Measurements from ENCODE around the gene BORCS8.
"Not testable (repeated sequence)": the region's sequence is repeated elsewhere in the genome, so short reads cannot be mapped to it uniquely, and the experiment has no call there.

Gene BORCS8

DNA sequence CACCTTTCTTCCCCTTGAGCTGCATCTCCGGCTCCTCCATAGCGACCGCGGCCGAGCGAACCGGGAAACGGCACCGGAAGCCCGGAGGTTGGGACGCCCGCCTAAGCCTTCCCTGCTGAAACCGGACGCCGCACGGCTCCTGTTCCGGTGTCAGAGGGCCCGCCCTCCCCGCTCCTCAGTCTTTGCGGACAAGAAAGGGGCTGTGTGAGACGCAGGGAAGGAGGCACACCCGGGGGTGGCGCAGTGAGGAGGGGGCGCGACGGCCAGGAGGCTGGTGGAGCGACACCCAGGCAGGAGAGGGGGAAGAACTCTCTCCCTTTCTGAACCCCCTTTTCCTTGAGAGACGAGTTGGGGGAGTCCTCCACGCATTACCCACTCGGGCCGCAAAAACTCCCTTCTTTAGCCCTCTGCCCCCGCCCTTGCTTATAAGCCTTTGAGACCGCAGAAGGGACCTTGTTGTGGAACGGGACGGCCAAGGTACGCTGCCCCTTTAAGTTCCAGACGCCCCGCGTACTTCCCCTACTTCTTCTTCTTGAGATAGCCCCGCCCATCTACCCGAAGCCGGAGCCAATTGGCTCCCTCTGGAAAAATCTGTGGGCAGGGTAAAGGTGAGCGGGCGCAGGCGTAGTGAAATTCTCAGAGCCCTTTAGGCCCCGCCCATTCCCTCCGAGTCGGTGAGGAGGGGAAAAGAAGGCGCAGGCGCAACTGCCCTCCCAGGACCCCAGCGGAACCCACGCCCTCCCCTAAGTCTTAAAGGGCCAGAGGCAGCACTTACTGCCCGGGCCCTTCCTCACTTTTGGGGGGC is at the start of gene BORCS8, which contains the start of gene RFXANK:
BORCS8 (minus strand) TSS at position 75 of the 805 bp plus-strand sequence; CDS start at position 40, 35 bp downstream.
RFXANK (plus strand) TSS at position 181 of the 805 bp plus-strand sequence. CDS start 1,689 bp downstream, outside the sequence.
- DNase-seq (ENCODE audit: insufficient read length, low spot score), result peak; percentile 99
- FAIRE-seq, result peak; percentile 87

- FAIRE-seq, result no peak
- no peak for DNase-seq (ENCODE audit: insufficient read length, low spot score)
Measured at GRCh38 chr19:19240476-19240875, 48.5 kb upstream of the BORCS8 start.

DNA sequence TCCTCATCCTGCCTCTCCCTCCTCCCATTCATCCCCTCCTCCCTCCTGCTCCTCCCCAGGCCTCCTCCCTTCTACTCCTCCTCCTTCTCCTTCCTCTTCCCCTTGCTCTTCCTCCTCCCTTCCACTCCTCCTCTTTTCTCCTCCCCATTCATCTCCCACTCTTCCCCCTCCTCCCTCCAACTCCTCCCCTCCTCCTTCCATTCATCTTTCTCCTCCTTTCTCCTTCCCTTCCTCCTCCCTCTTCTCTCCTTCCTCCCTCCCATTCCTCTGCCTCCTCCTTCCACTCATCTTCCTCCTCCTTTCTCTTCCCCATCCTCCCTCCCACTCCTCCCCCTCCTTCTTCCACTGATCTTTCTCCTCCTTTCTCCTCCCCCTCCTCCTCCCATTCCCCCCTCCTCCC is 47.7 kb upstream of the BORCS8 start:
- FAIRE-seq (no peak), DNase-seq (ENCODE audit: insufficient read length, low spot score) (no peak)

DNA sequence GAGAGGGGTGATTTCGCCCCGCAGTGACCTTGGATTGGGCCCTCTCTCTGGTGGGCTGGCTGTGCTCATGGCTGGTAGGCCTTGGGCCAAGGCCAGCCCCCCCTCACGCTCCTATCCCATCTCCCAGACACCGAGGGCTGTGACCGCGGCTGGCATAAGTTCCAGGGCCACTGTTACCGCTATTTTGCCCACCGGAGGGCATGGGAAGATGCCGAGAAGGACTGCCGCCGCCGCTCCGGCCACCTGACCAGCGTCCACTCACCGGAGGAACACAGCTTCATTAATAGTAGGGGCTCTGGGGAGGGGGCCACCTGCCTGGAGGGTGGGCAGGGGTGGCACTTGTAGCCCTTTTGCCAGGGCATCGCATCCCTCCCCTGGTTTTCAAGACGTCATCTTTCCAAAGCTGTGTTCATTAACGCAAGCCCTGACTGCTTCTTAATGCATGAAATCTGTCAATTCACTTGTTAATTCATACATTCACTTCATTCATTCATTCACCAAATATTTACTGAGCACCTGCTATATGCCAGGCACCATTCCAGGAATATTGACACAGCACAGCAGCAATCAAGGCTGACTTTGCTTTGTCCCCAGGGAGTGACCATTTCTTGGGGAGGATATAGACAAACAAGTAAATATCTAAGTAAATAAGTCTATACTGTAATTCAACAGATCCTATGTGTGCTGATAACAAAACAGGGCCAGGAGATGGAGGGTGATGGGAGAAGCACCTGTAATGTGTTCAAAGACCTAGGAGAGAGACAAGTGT is 46.4 kb upstream of the BORCS8 start:
- no peak for DNase-seq (ENCODE audit: insufficient read length, low spot score)
- no peak for FAIRE-seq

DNA sequence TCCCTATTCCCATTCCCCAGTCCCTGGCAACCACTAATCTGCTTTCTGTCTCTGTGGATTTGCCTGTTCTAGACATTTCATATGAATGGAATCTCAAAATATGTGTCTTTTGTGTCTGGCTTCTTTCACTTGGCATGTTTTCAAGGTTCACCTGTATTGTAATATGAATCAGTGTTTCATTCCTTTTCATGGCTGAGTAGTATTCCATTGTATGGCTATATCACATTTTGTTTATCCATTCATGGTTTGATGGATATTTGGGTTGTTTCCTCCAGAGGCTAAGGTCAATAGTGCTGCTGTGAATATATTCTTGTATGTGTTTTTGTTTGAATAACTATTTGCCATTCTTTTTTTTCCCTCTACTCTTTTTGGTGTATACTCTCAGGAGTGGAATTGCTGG is 44.2 kb upstream of the BORCS8 start:
- DNase-seq (ENCODE audit: insufficient read length, low spot score) (no peak), FAIRE-seq (no peak)

GRCh38 chr19:19234220-19234816 is 42.4 kb upstream of the BORCS8 start:
- DNase-seq (ENCODE audit: insufficient read length, low spot score), result no peak
- FAIRE-seq, result no peak

GRCh38 chr19:19232261-19232721 is 40.3 kb upstream of the BORCS8 start:
- FAIRE-seq, result no peak
- no peak for DNase-seq (ENCODE audit: insufficient read length, low spot score)

- FAIRE-seq (no peak), DNase-seq (ENCODE audit: insufficient read length, low spot score) (no peak)
Measured at GRCh38 chr19:19230999-19231398, 39.0 kb upstream of the BORCS8 start.

DNA sequence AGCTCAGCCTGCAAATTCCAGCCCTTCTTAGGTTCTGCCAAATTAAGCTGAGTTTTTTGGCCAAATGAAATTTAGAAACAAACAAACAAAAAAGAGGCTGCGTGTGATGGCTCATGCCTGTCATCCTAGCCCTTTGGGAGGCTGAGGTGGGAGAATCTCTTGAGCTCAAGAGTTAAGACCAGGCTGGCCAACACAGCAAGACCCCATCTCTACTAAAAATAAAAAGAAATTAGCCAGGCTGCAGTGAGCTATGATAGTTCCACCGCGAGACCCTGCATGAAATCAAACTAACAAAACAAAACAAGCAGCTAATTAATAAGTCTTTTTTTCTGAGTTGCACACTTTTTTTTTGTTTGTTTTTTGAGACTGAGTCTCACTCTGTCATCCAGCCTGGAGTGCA is 37.7 kb upstream of the BORCS8 start:
- no peak for FAIRE-seq
- no peak for DNase-seq (ENCODE audit: insufficient read length, low spot score)

GRCh38 chr19:19227217-19227616 is 35.3 kb upstream of the BORCS8 start:
- DNase-seq (ENCODE audit: insufficient read length, low spot score) (no peak), FAIRE-seq (no peak)

GRCh38 chr19:19226663-19227062 is 34.7 kb upstream of the BORCS8 start:
- DNase-seq (ENCODE audit: insufficient read length, low spot score) (no peak), FAIRE-seq (no peak)

- DNase-seq (ENCODE audit: insufficient read length, low spot score) (no peak), FAIRE-seq (no peak)
Measured at GRCh38 chr19:19226204-19226603, 34.3 kb upstream of the BORCS8 start.

- DNase-seq (ENCODE audit: insufficient read length, low spot score) (peak; percentile 74), FAIRE-seq (peak; percentile 9)
Measured at GRCh38 chr19:19224852-19225494, 33.0 kb upstream of the BORCS8 start.

DNA sequence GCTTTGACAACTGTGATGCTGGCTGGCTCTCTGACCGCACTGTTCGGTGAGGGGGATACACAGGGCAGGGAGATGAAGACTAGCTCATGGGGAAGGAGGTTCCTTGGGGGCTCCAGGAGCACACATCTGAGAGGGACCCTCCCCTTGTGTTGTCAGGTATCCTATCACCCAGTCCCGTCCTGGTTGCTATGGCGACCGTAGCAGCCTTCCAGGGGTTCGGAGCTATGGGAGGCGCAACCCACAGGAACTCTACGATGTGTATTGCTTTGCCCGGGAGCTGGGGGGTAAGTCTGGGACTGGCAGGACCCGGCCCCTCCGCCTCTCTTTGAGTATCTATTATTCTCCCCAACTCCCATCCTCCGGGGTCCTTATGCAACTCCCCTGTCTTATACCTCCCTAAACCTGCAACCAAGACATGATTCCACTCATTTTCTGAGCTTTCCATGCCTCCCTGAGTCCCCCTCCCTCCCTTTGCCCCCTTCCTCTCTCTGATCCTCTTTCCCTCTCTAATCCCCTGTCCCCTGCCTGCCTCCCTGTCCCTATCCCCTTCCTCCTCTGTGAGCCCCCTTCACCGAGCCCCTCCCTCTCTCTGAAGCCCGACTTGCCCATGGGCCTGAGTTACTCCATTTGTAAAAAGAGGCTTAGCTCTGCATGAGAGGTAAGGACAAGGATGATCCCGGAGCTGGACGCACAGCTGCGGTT is 32.3 kb upstream of the BORCS8 start:
- FAIRE-seq (no peak), DNase-seq (ENCODE audit: insufficient read length, low spot score) (no peak)

DNA sequence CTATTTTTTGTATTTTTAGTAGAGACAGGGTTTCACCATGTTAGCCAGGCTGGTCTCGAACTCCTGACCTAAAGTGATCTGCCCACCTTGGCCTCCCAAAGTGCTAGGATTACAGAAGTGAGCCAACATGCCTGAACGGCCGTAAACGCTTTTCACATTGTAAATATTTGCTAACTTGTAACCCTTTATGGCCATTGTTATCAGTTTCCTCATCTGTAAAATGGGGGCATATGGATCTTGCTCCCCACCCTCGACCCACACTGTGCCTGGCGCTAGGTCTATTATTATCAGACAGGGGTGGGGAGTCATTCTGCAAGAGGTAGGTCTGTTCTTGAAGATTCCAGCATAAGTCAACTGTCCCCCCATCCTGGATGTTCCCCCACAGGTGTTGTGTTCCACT is 31.7 kb upstream of the BORCS8 start:
- DNase-seq (ENCODE audit: insufficient read length, low spot score), result no peak
- FAIRE-seq, result no peak

GRCh38 chr19:19223060-19223459 is 31.1 kb upstream of the BORCS8 start:
- no peak for FAIRE-seq
- DNase-seq (ENCODE audit: insufficient read length, low spot score), result no peak

DNA sequence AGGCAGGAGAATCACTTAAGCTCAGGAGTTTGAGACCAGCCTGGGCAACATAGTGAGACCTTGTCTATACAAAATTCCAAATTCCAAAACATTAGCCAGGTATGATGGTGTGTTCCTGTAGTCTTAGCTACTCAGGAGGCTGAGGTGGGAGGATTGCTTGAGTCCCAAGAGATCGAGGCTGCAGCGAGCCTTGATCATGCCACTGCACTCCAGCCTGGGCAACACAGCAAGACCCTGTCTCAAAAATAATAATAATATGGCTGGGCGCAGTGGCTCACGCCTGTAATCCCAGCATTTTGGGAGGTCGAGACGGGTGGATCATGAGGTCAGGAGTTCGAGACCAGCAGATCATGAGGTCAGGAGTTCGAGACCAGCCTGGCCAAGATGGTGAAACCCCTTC is 29.0 kb upstream of the BORCS8 start:
- not testable (repeated sequence) for DNase-seq (ENCODE audit: insufficient read length, low spot score); FAIRE-seq

- DNase-seq (ENCODE audit: insufficient read length, low spot score) (no peak), FAIRE-seq (no peak)
Measured at GRCh38 chr19:19218911-19219310, 27.0 kb upstream of the BORCS8 start.

DNA sequence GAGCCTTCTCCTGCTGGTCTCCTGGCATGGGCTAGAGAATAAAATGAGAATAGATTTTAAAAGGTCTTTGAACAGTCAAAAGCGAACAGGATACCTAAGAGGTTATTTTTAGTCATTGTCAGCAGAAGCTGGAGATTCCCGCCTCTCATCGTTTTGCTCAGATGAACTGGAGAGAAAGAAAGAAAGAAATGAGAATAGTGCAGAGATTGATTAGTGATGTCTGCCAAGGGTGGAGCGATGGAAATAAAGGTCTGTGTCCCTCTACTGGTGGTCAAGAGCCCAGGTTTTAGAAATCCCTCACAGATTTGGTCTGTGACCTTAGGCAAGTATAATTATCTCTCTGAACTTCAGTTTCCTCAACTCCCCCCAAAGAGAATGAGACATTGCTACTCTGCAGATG is 25.1 kb upstream of the BORCS8 start:
- no peak for DNase-seq (ENCODE audit: insufficient read length, low spot score)
- no peak for FAIRE-seq

- DNase-seq (ENCODE audit: insufficient read length, low spot score) (no peak), FAIRE-seq (no peak)
Measured at GRCh38 chr19:19215792-19216191, 23.8 kb upstream of the BORCS8 start.
